GM23338 (cell line): ENCODE data around the gene CHAD. TPM values are rescaled to one million over a fixed set of nuclear protein-coding genes. Genes with fewer than 3 reads are reported as not detected.

Experiments used
- polyA plus RNA-seq: library from polyadenylated mRNA; unstranded; fragments of >200 nt; fragmentation: Nextera tagmentation; extraction: Ambion mirVana; gene quantifications from 2 replicates; pipeline ENCODE4 v1.2.1, GENCODE V29; 2016
- total RNA-seq: library from RNA; depleted of rRNA; stranded (reverse); fragments of >200 nt; shearing (Covaris generic); gene quantifications from 2 replicates; pipeline ENCODE4 v1.2.3, GENCODE V29; 2014; rRNA removed

Gene CHAD
- total and polyA plus RNA-seq, 2 experiments from 2014 or later: 0.18 TPM; not detected in 1

Other genes starting within 250 kb of the CHAD start
- 7.3 and 9.7 TPM in 2 replicates for gene TMEM92, start 194.4 kb downstream of the CHAD start, total RNA-seq
- gene TMEM92, start 194.4 kb downstream of the CHAD start, polyA plus RNA-seq: 13.4 and 18.4 TPM in 2 replicates
- 32.8 and 44.9 TPM in 2 replicates for gene XYLT2, start 122.8 kb downstream of the CHAD start, total RNA-seq
- gene XYLT2, start 122.8 kb downstream of the CHAD start, polyA plus RNA-seq: 14.0 and 14.2 TPM in 2 replicates
- 74.3 and 98.5 TPM in 2 replicates for gene MRPL27, start 95.7 kb downstream of the CHAD start, total RNA-seq
- 226 and 227 TPM in 2 replicates for gene MRPL27, start 95.7 kb downstream of the CHAD start, polyA plus RNA-seq
- gene EME1, start 95.7 kb downstream of the CHAD start, total RNA-seq: 5.9 and 15.9 TPM in 2 replicates
- 14.4 and 14.7 TPM in 2 replicates for gene EME1, start 95.7 kb downstream of the CHAD start, polyA plus RNA-seq
- 109 and 124 TPM in 2 replicates for gene LRRC59, start 71.4 kb downstream of the CHAD start, total RNA-seq
- 46.4 and 47.1 TPM in 2 replicates for gene LRRC59, start 71.4 kb downstream of the CHAD start, polyA plus RNA-seq
- 12.4 and 12.8 TPM in 2 replicates for gene ACSF2, start 42.7 kb downstream of the CHAD start, total RNA-seq
- gene ACSF2, start 42.7 kb downstream of the CHAD start, polyA plus RNA-seq: 6.9 and 7.5 TPM in 2 replicates
- gene RSAD1, start 10.0 kb upstream of the CHAD start, total RNA-seq: 27.5 and 28.7 TPM in 2 replicates
- gene RSAD1, start 10.0 kb upstream of the CHAD start, polyA plus RNA-seq: 16.5 and 18.4 TPM in 2 replicates
- 0.63 and 4.6 TPM in 2 replicates for gene MYCBPAP, start 39.6 kb upstream of the CHAD start, total RNA-seq
- gene MYCBPAP, start 39.6 kb upstream of the CHAD start, polyA plus RNA-seq: 1.7 and 1.8 TPM in 2 replicates
- 7.7 and 13.7 TPM in 2 replicates for gene EPN3, start 63.9 kb upstream of the CHAD start, total RNA-seq
- 2.2 and 2.3 TPM in 2 replicates for gene EPN3, start 63.9 kb upstream of the CHAD start, polyA plus RNA-seq
- 17.4 and 32.7 TPM in 2 replicates for gene SPATA20, start 78.3 kb upstream of the CHAD start, total RNA-seq
- gene SPATA20, start 78.3 kb upstream of the CHAD start, polyA plus RNA-seq: 12.5 and 13.8 TPM in 2 replicates
- gene CACNA1G, start 91.8 kb upstream of the CHAD start, total RNA-seq: 3.6 and 5.1 TPM in 2 replicates
- gene CACNA1G, start 91.8 kb upstream of the CHAD start, polyA plus RNA-seq: 1.1 and 1.4 TPM in 2 replicates
- gene ABCC3, start 166.0 kb upstream of the CHAD start, total RNA-seq: 0.27 TPM in 1 of 2 replicates, not detected in the other
- not detected in 2 replicates for gene ABCC3, start 166.0 kb upstream of the CHAD start, polyA plus RNA-seq
- gene ANKRD40, start 239.0 kb upstream of the CHAD start, total RNA-seq: 35.5 and 42.1 TPM in 2 replicates
- 19.0 and 19.8 TPM in 2 replicates for gene ANKRD40, start 239.0 kb upstream of the CHAD start, polyA plus RNA-seq